Kasumi-1 (cell line): Measurements from ENCODE around the gene CEPT1.
"Not testable (repeated sequence)": the region's sequence is repeated elsewhere in the genome, so short reads cannot be mapped to it uniquely, and the experiment has no call there.

ENCODE experiments used
- DNase-seq, 2 experiments: peaks; one replicate each; lab custom pipeline; 2025; lab: John Stamatoyannopoulos, UW

The CEPT1 gene

GRCh38 chr1:111209622-111210021, 69.6 kb downstream of the CEPT1 start:
- DNase-seq: no peak

GRCh38 chr1:111211921-111212320, 71.9 kb downstream of the CEPT1 start:
- DNase-seq: no peak

- DNase-seq: no peak
Observed at GRCh38 chr1:111212634-111213335, 72.8 kb downstream of the CEPT1 start.

GRCh38 chr1:111213412-111213811, 73.4 kb downstream of the CEPT1 start:
- no peak for DNase-seq

GRCh38 chr1:111214074-111214801, 74.2 kb downstream of the CEPT1 start:
- DNase-seq: no peak

- no peak for DNase-seq
Observed at GRCh38 chr1:111214884-111215283, 74.9 kb downstream of the CEPT1 start.

- not testable (repeated sequence) for DNase-seq
Observed at GRCh38 chr1:111215285-111215684, 75.3 kb downstream of the CEPT1 start.

- no peak for DNase-seq
Observed at GRCh38 chr1:111216751-111217150, 76.7 kb downstream of the CEPT1 start.

GRCh38 chr1:111217183-111217910, 77.3 kb downstream of the CEPT1 start:
- DNase-seq: no peak

GRCh38 chr1:111218701-111219556, 78.9 kb downstream of the CEPT1 start:
- no peak for DNase-seq

- DNase-seq: no peak
Observed at GRCh38 chr1:111219557-111220286, 79.7 kb downstream of the CEPT1 start.

GRCh38 chr1:111220302-111220890, 80.4 kb downstream of the CEPT1 start:
- DNase-seq: no peak

GRCh38 chr1:111221276-111221632, 81.2 kb downstream of the CEPT1 start:
- no peak for DNase-seq

GRCh38 chr1:111221633-111222291, 81.7 kb downstream of the CEPT1 start:
- DNase-seq: peak; percentile 67 to 75

GRCh38 chr1:111222308-111223125, 82.5 kb downstream of the CEPT1 start:
- DNase-seq: peak; percentile 38 to 48

- no peak for DNase-seq
Observed at GRCh38 chr1:111223126-111223685, 83.2 kb downstream of the CEPT1 start.

- no peak for DNase-seq
Observed at GRCh38 chr1:111225091-111225490, 85.1 kb downstream of the CEPT1 start.

- DNase-seq: no peak
Observed at GRCh38 chr1:111225717-111226400, 85.8 kb downstream of the CEPT1 start.

GRCh38 chr1:111227434-111227833, 87.4 kb downstream of the CEPT1 start, which contains the start of gene CHI3L2:
TSS of gene CHI3L2 (plus strand) at chr1:111227713. CDS start at chr1:111227730, 17 bp downstream.
- no peak for DNase-seq
